Sigmoid colon (tissue), 4 donors: ENCODE measurements around the gene MRPL42.

Source experiments
- POLR2A ChIP-seq, 2 donors: fragments of 450-650 bp; IDR thresholded peaks; one replicate each; pipeline ENCODE4 v1.6.1; 2016; ENCODE audit warnings: antibody characterized with exemption in 2 of 2, mild to moderate bottlenecking in 2 of 2, moderate library complexity in 2 of 2
- POLR2AphosphoS5 ChIP-seq, 4 donors: sonication (generic); formaldehyde crosslinking; IDR thresholded peaks; one replicate each; pipeline ENCODE4 v1.6.1; 2017; ENCODE audit warnings: antibody characterized with exemption in 4 of 4

GRCh38 chr12:93465841-93466240, 1.5 kb upstream of the MRPL42 start:
- no peak for TF ChIP-seq POLR2A (IDR thresholded peaks at IDR 0.05)
- TF ChIP-seq POLR2AphosphoS5 (IDR thresholded peaks at IDR 0.05): no peak
